Uterus (tissue), 2 donors: ENCODE measurements around the gene PROK1.

Source experiments
- POLR2A ChIP-seq, 2 donors: fragments of 450-650 bp; IDR thresholded peaks; one replicate each; pipeline ENCODE4 v1.6.1; 2016; ENCODE audit warnings: antibody characterized with exemption in 2 of 2, mild to moderate bottlenecking in 1 of 2, moderate library complexity in 1 of 2
- TF ChIP-seq, protein P1 (sequence below), 4 experiments: fragments of 200-600 bp in 2 of 4; fragments of 450-650 bp in 2 of 4; sonication (generic) in 2 of 4; IDR thresholded peaks; one replicate each; pipeline ENCODE4 v1.5.1; 2016 to 2019; ENCODE audit warnings: antibody characterized with exemption in 4 of 4, mild to moderate bottlenecking in 2 of 4, moderate library complexity in 1 of 4

DNA sequence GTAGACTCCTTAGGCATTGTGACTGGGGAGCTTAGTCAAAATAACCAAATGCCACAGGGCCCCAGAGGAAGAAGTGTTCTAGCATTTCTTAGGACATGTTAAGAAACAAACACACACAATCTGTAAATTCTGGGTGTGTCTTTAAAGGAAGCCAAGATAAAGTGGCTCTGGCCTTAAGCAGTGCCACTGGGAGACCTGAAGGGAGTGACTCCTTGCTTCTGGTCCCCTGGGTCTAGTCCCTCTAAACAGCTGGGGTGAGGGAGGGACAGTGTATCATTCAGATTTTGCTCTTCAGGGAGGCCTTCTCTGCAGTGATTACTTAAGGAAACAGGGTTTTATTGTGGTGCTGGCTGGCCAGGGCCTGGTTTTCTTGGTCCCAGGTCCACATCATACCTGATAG lies 9.1 kb upstream of the PROK1 start:
- TF ChIP-seq, protein P1, sequence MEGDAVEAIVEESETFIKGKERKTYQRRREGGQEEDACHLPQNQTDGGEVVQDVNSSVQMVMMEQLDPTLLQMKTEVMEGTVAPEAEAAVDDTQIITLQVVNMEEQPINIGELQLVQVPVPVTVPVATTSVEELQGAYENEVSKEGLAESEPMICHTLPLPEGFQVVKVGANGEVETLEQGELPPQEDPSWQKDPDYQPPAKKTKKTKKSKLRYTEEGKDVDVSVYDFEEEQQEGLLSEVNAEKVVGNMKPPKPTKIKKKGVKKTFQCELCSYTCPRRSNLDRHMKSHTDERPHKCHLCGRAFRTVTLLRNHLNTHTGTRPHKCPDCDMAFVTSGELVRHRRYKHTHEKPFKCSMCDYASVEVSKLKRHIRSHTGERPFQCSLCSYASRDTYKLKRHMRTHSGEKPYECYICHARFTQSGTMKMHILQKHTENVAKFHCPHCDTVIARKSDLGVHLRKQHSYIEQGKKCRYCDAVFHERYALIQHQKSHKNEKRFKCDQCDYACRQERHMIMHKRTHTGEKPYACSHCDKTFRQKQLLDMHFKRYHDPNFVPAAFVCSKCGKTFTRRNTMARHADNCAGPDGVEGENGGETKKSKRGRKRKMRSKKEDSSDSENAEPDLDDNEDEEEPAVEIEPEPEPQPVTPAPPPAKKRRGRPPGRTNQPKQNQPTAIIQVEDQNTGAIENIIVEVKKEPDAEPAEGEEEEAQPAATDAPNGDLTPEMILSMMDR (IDR thresholded peaks at IDR 0.05): no peak
- TF ChIP-seq POLR2A (IDR thresholded peaks at IDR 0.05): no peak
